Measurements from ENCODE around the gene FOXN1.
A peak's percentile ranks its signal among the peaks of the same experiment; 100 is the strongest.

The FOXN1 gene

GRCh38 chr17:28491286-28491685, 14.9 kb upstream of the FOXN1 start:
- Histone ChIP-seq H3K4me3 (ENCODE audit: low read depth in 1 of 2, low read length in 1 of 2) (no peak overlapping the region), H3K27me3 (no peaks in the 10 kb centered on the region), H3K36me3 (no peaks in the 10 kb centered on the region), H3K27ac (no peak overlapping the region), H3K9me3 (no peaks in the 10 kb centered on the region), H3K4me1 (ENCODE audit: control insufficient read depth in 1 of 2, insufficient read depth in 1 of 2, low read depth in 1 of 2, low read length in 1 of 2) (peaks cover 0 to 1% of the 10 kb centered on the region in 2 experiments)
- TF ChIP-seq CTCF (IDR thresholded peaks at IDR 0.05): no peak

- H3K27ac ChIP-seq: no peak overlapping the region
- H3K4me1 ChIP-seq (ENCODE audit: control insufficient read depth in 1 of 2, insufficient read depth in 1 of 2, low read depth in 1 of 2, low read length in 1 of 2): no peaks in the 10 kb centered on the region
- H3K4me3 ChIP-seq (ENCODE audit: low read depth in 1 of 2, low read length in 1 of 2): no peak overlapping the region
- H3K27me3 ChIP-seq: no peaks in the 10 kb centered on the region
- H3K36me3 ChIP-seq: no peaks in the 10 kb centered on the region
- no peak for TF ChIP-seq CTCF (IDR thresholded peaks at IDR 0.05)
- no peaks in the 10 kb centered on the region for H3K9me3 ChIP-seq
Measured at GRCh38 chr17:28491860-28492259, 14.3 kb upstream of the FOXN1 start.

- Histone ChIP-seq H3K9me3 (no peaks in the 10 kb centered on the region), H3K36me3 (no peaks in the 10 kb centered on the region), H3K4me1 (ENCODE audit: control insufficient read depth in 1 of 2, insufficient read depth in 1 of 2, low read depth in 1 of 2, low read length in 1 of 2) (no peaks in the 10 kb centered on the region), H3K27ac (no peak overlapping the region), H3K4me3 (ENCODE audit: low read depth in 1 of 2, low read length in 1 of 2) (no peak overlapping the region), H3K27me3 (no peaks in the 10 kb centered on the region)
- TF ChIP-seq CTCF (IDR thresholded peaks at IDR 0.05): no peak
Measured at GRCh38 chr17:28492352-28493310, 13.5 kb upstream of the FOXN1 start.

- no peaks in the 10 kb centered on the region for H3K9me3 ChIP-seq
- TF ChIP-seq CTCF (IDR thresholded peaks at IDR 0.05): no peak
- no peaks in the 10 kb centered on the region for H3K36me3 ChIP-seq
- H3K4me3 ChIP-seq (ENCODE audit: low read depth in 1 of 2, low read length in 1 of 2): no peak overlapping the region
- H3K4me1 ChIP-seq (ENCODE audit: control insufficient read depth in 1 of 2, insufficient read depth in 1 of 2, low read depth in 1 of 2, low read length in 1 of 2): no peaks in the 10 kb centered on the region
- no peak overlapping the region for H3K27ac ChIP-seq
- no peaks in the 10 kb centered on the region for H3K27me3 ChIP-seq
Measured at GRCh38 chr17:28493460-28493859, 12.7 kb upstream of the FOXN1 start.

- Histone ChIP-seq H3K27ac (no peak overlapping the region), H3K4me3 (ENCODE audit: low read depth in 1 of 2, low read length in 1 of 2) (no peak overlapping the region), H3K4me1 (ENCODE audit: control insufficient read depth in 1 of 2, insufficient read depth in 1 of 2, low read depth in 1 of 2, low read length in 1 of 2) (no peaks in the 10 kb centered on the region), H3K27me3 (no peaks in the 10 kb centered on the region), H3K36me3 (no peaks in the 10 kb centered on the region), H3K9me3 (no peaks in the 10 kb centered on the region)
- peak; percentile 76 for TF ChIP-seq CTCF (IDR thresholded peaks at IDR 0.05)
Measured at GRCh38 chr17:28494445-28495188, 11.5 kb upstream of the FOXN1 start.
